ENCODE measurements around the gene RBM34. TPM values are rescaled to one million over a fixed set of nuclear protein-coding genes. Genes with fewer than 3 reads are reported as not detected.

The RBM34 gene
- total RNA-seq (10 to 100 TPM; 41.5 to 61.6 (median 50.4) TPM), polyA plus RNA-seq (100 to 1,000 TPM in 1 of 2 donors, 10 to 100 TPM in 1; 67.0 to 139 TPM)
- long read RNA-seq, donor 1, transcript RBM34-201 (11 exons, 2,054 nt): major isoform, 19 of 25 reads
- long read RNA-seq, donor 1, partial matches to known transcripts: 1 of 25 reads
- long read RNA-seq, donor 1, other reads (novel, unspliced or antisense): 5 of 25 reads
- long read RNA-seq, donor 2, transcript RBM34-201 (11 exons, 2,054 nt): major isoform, 20 of 23 reads
- long read RNA-seq, donor 2, partial matches to known transcripts: 0 of 23 reads
- long read RNA-seq, donor 2, other reads (novel, unspliced or antisense): 3 of 23 reads
- long read RNA-seq, donor 3, transcript RBM34-201 (11 exons, 2,054 nt): major isoform, 33 of 46 reads
- long read RNA-seq, donor 3, partial matches to known transcripts: 0 of 46 reads
- long read RNA-seq, donor 3, other reads (novel, unspliced or antisense): 13 of 46 reads

GRCh38 chr1:235160957-235161684 is at the start of gene RBM34:
Gene RBM34 (minus strand): TSS chr1:235161250. CDS start chr1:235161226, 24 bp downstream.
- peaks cover 3 to 39% (median 15%) of the 10 kb centered on the region in 9 donors for H3K4me1 ChIP-seq
- peak within 1 kb of the TSS; percentile 58 to 93 (median 90) for H3K27ac ChIP-seq
- peaks cover 0 to 45% (median 14%) of the 10 kb centered on the region in 9 donors for H3K36me3 ChIP-seq
- intact Hi-C loops (cut with DNase I): no loop called here
- ATAC-seq (peak; percentile 96 to 99 (median 98)), DNase-seq (peak; percentile 91 to 93)
- 0% methylated on average over 52 of the region's 52 CpGs for WGBS, 2 donors
- no peaks in the 10 kb centered on the region for H3K9me3 ChIP-seq
- H3K4me3 ChIP-seq: peak within 1 kb of the TSS; percentile 65 to 94 (median 82)
- no peaks in the 10 kb centered on the region for H3K27me3 ChIP-seq
- peak in 4 of 9 donors; percentile 26 to 43 (median 39) for TF ChIP-seq CTCF (IDR thresholded peaks at IDR 0.05)

- no peak for DNase-seq
- Histone ChIP-seq H3K4me1 (no peaks in the 10 kb centered on the region), H3K9me3 (no peaks in the 10 kb centered on the region), H3K27ac (no peak overlapping the region), H3K4me3 (no peak overlapping the region), H3K27me3 (no peaks in the 10 kb centered on the region), H3K36me3 (peaks cover 0 to 97% (median 15%) of the 10 kb centered on the region in 9 donors)
- TF ChIP-seq CTCF (IDR thresholded peaks at IDR 0.05): no peak
- no peak for ATAC-seq
- WGBS, 2 donors: 88 to 91% methylated on average over 2 of the region's 2 CpGs
- intact Hi-C loops (cut with DNase I): loop anchor here in 1 of 10 donors (10.0 kb wide), 1 partner anchor 838 kb away; no protein-coding TSS in a partner anchor
These were observed 46.1 kb upstream of the RBM34 start for GRCh38 chr1:235207209-235207565.

- intact Hi-C loops (cut with DNase I): loop anchor here in 1 of 10 donors (10.0 kb wide), 1 partner anchor 838 kb away; no protein-coding TSS in a partner anchor
- peaks cover 0 to 91% (median 15%) of the 10 kb centered on the region in 9 donors for H3K36me3 ChIP-seq
- WGBS, 2 donors: 86 to 89% methylated on average over 4 of the region's 4 CpGs
- H3K4me3 ChIP-seq: no peak overlapping the region
- no peaks in the 10 kb centered on the region for H3K9me3 ChIP-seq
- no peaks in the 10 kb centered on the region for H3K4me1 ChIP-seq
- H3K27ac ChIP-seq: no peak overlapping the region
- DNase-seq (no peak), ATAC-seq (no peak)
- TF ChIP-seq CTCF (IDR thresholded peaks at IDR 0.05): no peak
- no peaks in the 10 kb centered on the region for H3K27me3 ChIP-seq
These were observed 45.6 kb upstream of the RBM34 start for GRCh38 chr1:235206533-235207208.

- DNase-seq (no peak), ATAC-seq (no peak)
- H3K27me3 ChIP-seq: no peaks in the 10 kb centered on the region
- peaks cover 0 to 90% (median 20%) of the 10 kb centered on the region in 9 donors for H3K36me3 ChIP-seq
- no peak overlapping the region for H3K4me3 ChIP-seq
- H3K9me3 ChIP-seq: no peaks in the 10 kb centered on the region
- WGBS, 2 donors: 96 to 98% methylated on average over 3 of the region's 3 CpGs
- H3K4me1 ChIP-seq: no peaks in the 10 kb centered on the region
- TF ChIP-seq CTCF (IDR thresholded peaks at IDR 0.05): no peak
- intact Hi-C loops (cut with DNase I): loop anchor here in 1 of 10 donors (10.0 kb wide), 1 partner anchor 839 kb away; no protein-coding TSS in a partner anchor
- H3K27ac ChIP-seq: no peak overlapping the region
These were observed 44.6 kb upstream of the RBM34 start for GRCh38 chr1:235205687-235206086.

Measured in heart right ventricle (tissue), 16 donors.